Measurements from ENCODE around the gene RALB.

Gene RALB

GRCh38 chr2:120208381-120209353, 44.0 kb upstream of the RALB start:
- TF ChIP-seq CTCF (IDR thresholded peaks at IDR 0.05; ENCODE audit: insufficient read depth, low read depth, low read length, missing control alignments): no peak

GRCh38 chr2:120209427-120210269, 43.0 kb upstream of the RALB start:
- TF ChIP-seq CTCF (IDR thresholded peaks at IDR 0.05; ENCODE audit: insufficient read depth, low read depth, low read length, missing control alignments): no peak
- no peak overlapping the region for H3K4me3 ChIP-seq (ENCODE audit: low read length)
- DNase-seq (ENCODE audit: low read depth): peak; percentile 23

More at GRCh38 chr2:120208381-120209353, 44.0 kb upstream of the RALB start:
- H3K4me3 ChIP-seq (ENCODE audit: low read length): no peak overlapping the region
- no peak for DNase-seq (ENCODE audit: low read depth)

GRCh38 chr2:120210270-120210693, 42.4 kb upstream of the RALB start:
- no peak for TF ChIP-seq CTCF (IDR thresholded peaks at IDR 0.05; ENCODE audit: insufficient read depth, low read depth, low read length, missing control alignments)
- H3K4me3 ChIP-seq (ENCODE audit: low read length): no peak overlapping the region
- no peak for DNase-seq (ENCODE audit: low read depth)

GRCh38 chr2:120218181-120218580, 34.5 kb upstream of the RALB start:
- H3K4me3 ChIP-seq (ENCODE audit: low read length): no peak overlapping the region
- no peak for DNase-seq (ENCODE audit: low read depth)
- TF ChIP-seq CTCF (IDR thresholded peaks at IDR 0.05; ENCODE audit: insufficient read depth, low read depth, low read length, missing control alignments): no peak

- no peak for TF ChIP-seq CTCF (IDR thresholded peaks at IDR 0.05; ENCODE audit: insufficient read depth, low read depth, low read length, missing control alignments)
- DNase-seq (ENCODE audit: low read depth): no peak
- H3K4me3 ChIP-seq (ENCODE audit: low read length): no peak overlapping the region
Measured at GRCh38 chr2:120219291-120219690, 33.4 kb upstream of the RALB start.

GRCh38 chr2:120219766-120220165, 32.9 kb upstream of the RALB start:
- TF ChIP-seq CTCF (IDR thresholded peaks at IDR 0.05; ENCODE audit: insufficient read depth, low read depth, low read length, missing control alignments): no peak
- H3K4me3 ChIP-seq (ENCODE audit: low read length): no peak overlapping the region
- no peak for DNase-seq (ENCODE audit: low read depth)

Measured in epithelial cell of esophagus (primary cell).